Mesenchymal stem cell (in vitro differentiated cells and primary cell): ENCODE measurements around the gene FBXO31.

Source experiments
- DNase-seq: peaks from one replicate; pipeline ENCODE4 v3.0.0-alpha.2; 2013
- H2AFZ ChIP-seq: one replicate; pipeline ENCODE4 v1.6.1; 2013; ENCODE audit warnings: low read depth, mild to moderate bottlenecking, control low read depth, inconsistent platforms, low read length, moderate library complexity
- H2AK5ac ChIP-seq: 2 replicates; pipeline ENCODE4 v1.6.1; 2013; ENCODE audit warnings: low read length, moderate library complexity, mild to moderate bottlenecking, inconsistent platforms; ENCODE audit not compliant: severe bottlenecking
- H2BK120ac ChIP-seq: one replicate; pipeline ENCODE4 v1.6.1; 2013; ENCODE audit warnings: low read depth, mild to moderate bottlenecking, inconsistent platforms, low read length, moderate library complexity
- H2BK12ac ChIP-seq, 2 experiments: one replicate each; pipeline ENCODE4 v1.6.1; 2013; ENCODE audit warnings: inconsistent platforms in 2 of 2, low read length in 2 of 2, mild to moderate bottlenecking in 2 of 2, moderate library complexity in 2 of 2, control low read depth in 1 of 2
- H2BK15ac ChIP-seq: one replicate; pipeline ENCODE4 v1.6.1; 2013; ENCODE audit warnings: mild to moderate bottlenecking, low read depth, inconsistent platforms; ENCODE audit not compliant: poor library complexity, severe bottlenecking
- H2BK5ac ChIP-seq: 2 replicates; pipeline ENCODE4 v1.6.1; 2013; ENCODE audit warnings: low read depth, mild to moderate bottlenecking, low read length, control low read depth, inconsistent platforms; ENCODE audit not compliant: poor library complexity, severe bottlenecking
- H3K14ac ChIP-seq, 2 experiments: one replicate each; pipeline ENCODE4 v1.6.1; 2013; ENCODE audit warnings: inconsistent platforms in 2 of 2, low read length in 2 of 2, control low read depth in 1 of 2, mild to moderate bottlenecking in 1 of 2, moderate library complexity in 1 of 2
- H3K18ac ChIP-seq, 2 experiments: one replicate each; pipeline ENCODE4 v1.6.1; 2013; ENCODE audit warnings: inconsistent platforms in 2 of 2, low read length in 2 of 2, control low read depth in 1 of 2, low read depth in 1 of 2, mild to moderate bottlenecking in 1 of 2
- H3K23ac ChIP-seq, 2 experiments: one replicate each; pipeline ENCODE4 v1.6.1; 2013; ENCODE audit warnings: inconsistent platforms in 2 of 2, low read length in 2 of 2, mild to moderate bottlenecking in 2 of 2, moderate library complexity in 2 of 2, control low read depth in 1 of 2
- H3K27ac ChIP-seq: 2 replicates; pipeline ENCODE4 v1.5.1; 2013; ENCODE audit warnings: mild to moderate bottlenecking, moderate library complexity, low read length, control low read depth, inconsistent platforms; ENCODE audit not compliant: poor library complexity, severe bottlenecking
- H3K27me3 ChIP-seq, 2 experiments: 2 replicates each; pipeline versions ENCODE4 v1.6.1 to v1.7.0; 2013; ENCODE audit warnings: low read length in 2 of 2, mild to moderate bottlenecking in 2 of 2, moderate library complexity in 2 of 2, control low read depth in 1 of 2, inconsistent platforms in 1 of 2; ENCODE audit not compliant: control insufficient read depth in 1 of 2, insufficient read depth in 1 of 2
- H3K36me3 ChIP-seq, 2 experiments: 2 replicates each; pipeline versions ENCODE4 v1.6.1 to v1.7.0; 2013; ENCODE audit warnings: low read length in 2 of 2, control low read depth in 1 of 2, inconsistent platforms in 1 of 2, low read depth in 1 of 2, mild to moderate bottlenecking in 1 of 2; ENCODE audit not compliant: insufficient read depth in 2 of 2, control insufficient read depth in 1 of 2
- H3K4ac ChIP-seq, 2 experiments: one replicate each; pipeline ENCODE4 v1.6.1; 2013; ENCODE audit warnings: inconsistent platforms in 2 of 2, low read length in 2 of 2, mild to moderate bottlenecking in 2 of 2, moderate library complexity in 2 of 2, control low read depth in 1 of 2, low read depth in 1 of 2
- H3K4me1 ChIP-seq: 2 replicates; pipeline ENCODE4 v1.6.1; 2013; ENCODE audit warnings: low read depth, low read length, control low read depth; ENCODE audit not compliant: control insufficient read depth, insufficient read depth
- H3K4me2 ChIP-seq: 2 replicates; pipeline ENCODE4 v1.6.1; 2013; ENCODE audit warnings: low read length, mild to moderate bottlenecking, inconsistent platforms; ENCODE audit not compliant: poor library complexity, severe bottlenecking
- H3K4me3 ChIP-seq, 2 experiments: 2 replicates each; pipeline versions ENCODE4 v1.5.1 to v1.7.0; 2013; ENCODE audit warnings: low read length in 2 of 2, mild to moderate bottlenecking in 2 of 2, control low read depth in 1 of 2, low read depth in 1 of 2; ENCODE audit not compliant: insufficient read depth in 1 of 2
- H3K79me1 ChIP-seq: replicated peaks from 2 replicates; pipeline ENCODE4 v1.6.1; 2013; ENCODE audit warnings: mild to moderate bottlenecking, control low read depth, low read length, inconsistent platforms; ENCODE audit not compliant: poor library complexity, severe bottlenecking
- H3K9ac ChIP-seq: 2 replicates; pipeline ENCODE4 v1.7.0; 2013; ENCODE audit warnings: mild to moderate bottlenecking, low read length, moderate library complexity
- H3K9me3 ChIP-seq: 2 replicates; pipeline ENCODE4 v1.7.0; 2013; ENCODE audit warnings: mild to moderate bottlenecking, low read length; ENCODE audit not compliant: control insufficient read depth
- H4K8ac ChIP-seq: one replicate; pipeline ENCODE4 v1.6.1; 2013; ENCODE audit warnings: inconsistent platforms, mild to moderate bottlenecking, low read length, moderate library complexity
- H4K91ac ChIP-seq: one replicate; pipeline ENCODE4 v1.6.1; 2013; ENCODE audit warnings: mild to moderate bottlenecking, low read length, inconsistent platforms
- WGBS: methylation state at CpG from one replicate; pipeline ENCODE4 v1.1.7; 2013; ENCODE audit warnings: mixed read lengths; 5-methylcytosine and 5-hydroxymethylcytosine counted together

FBXO31 gene

GRCh38 chr16:87324411-87325275 is 58.9 kb downstream of the FBXO31 start:
- Histone ChIP-seq H3K23ac (peak overlapping the region in 1 of 2 experiments; percentile 23), H3K9ac (peak overlapping the region; percentile 32), H2BK5ac (no peak overlapping the region), H3K36me3 (peaks cover 55 to 64% of the 10 kb centered on the region in 2 experiments), H2BK120ac (no peak overlapping the region), H3K27ac (no peak overlapping the region), H3K4ac (peak overlapping the region in 1 of 2 experiments; percentile 62), H3K27me3 (no peaks in the 10 kb centered on the region), H4K91ac (peak overlapping the region; percentile 8), H2BK15ac (no peak overlapping the region), H3K79me1 (peaks cover 39% of the 10 kb centered on the region), H3K18ac (no peak overlapping the region), H3K9me3 (no peaks in the 10 kb centered on the region), H4K8ac (peak overlapping the region; percentile 55), H2AFZ (no peak overlapping the region), H3K4me3 (no peak overlapping the region), H3K4me2 (no peak overlapping the region), H3K14ac (peak overlapping the region in 1 of 2 experiments; percentile 12), H3K4me1 (peaks cover 18% of the 10 kb centered on the region), H2AK5ac (no peak overlapping the region), H2BK12ac (peak overlapping the region in 1 of 2 experiments; percentile 51)
- peak; percentile 34 for DNase-seq
- WGBS = 65% methylated on average over 28 of the region's 28 CpGs

GRCh38 chr16:87323727-87324410 is 59.7 kb downstream of the FBXO31 start:
- no peak overlapping the region for H2AFZ ChIP-seq
- H3K18ac ChIP-seq = no peak overlapping the region
- H4K91ac ChIP-seq = peak overlapping the region; percentile 8
- no peak overlapping the region for H3K27ac ChIP-seq
- no peak overlapping the region for H2BK120ac ChIP-seq
- no peak overlapping the region for H3K9ac ChIP-seq
- H3K27me3 ChIP-seq = no peaks in the 10 kb centered on the region
- DNase-seq = no peak
- H4K8ac ChIP-seq = no peak overlapping the region
- peaks cover 42% of the 10 kb centered on the region for H3K79me1 ChIP-seq
- 95% methylated on average over 21 of the region's 21 CpGs for WGBS
- H2BK15ac ChIP-seq = no peak overlapping the region
- H3K4me3 ChIP-seq = no peak overlapping the region
- peaks cover 18% of the 10 kb centered on the region for H3K4me1 ChIP-seq
- H3K9me3 ChIP-seq = no peaks in the 10 kb centered on the region
- H3K4me2 ChIP-seq = no peak overlapping the region
- no peak overlapping the region for H3K14ac ChIP-seq
- H3K23ac ChIP-seq = no peak overlapping the region
- peaks cover 49 to 56% of the 10 kb centered on the region in 2 experiments for H3K36me3 ChIP-seq
- H2BK5ac ChIP-seq = no peak overlapping the region
- H2BK12ac ChIP-seq = no peak overlapping the region
- H2AK5ac ChIP-seq = no peak overlapping the region
- H3K4ac ChIP-seq = peak overlapping the region in 1 of 2 experiments; percentile 62

DNA sequence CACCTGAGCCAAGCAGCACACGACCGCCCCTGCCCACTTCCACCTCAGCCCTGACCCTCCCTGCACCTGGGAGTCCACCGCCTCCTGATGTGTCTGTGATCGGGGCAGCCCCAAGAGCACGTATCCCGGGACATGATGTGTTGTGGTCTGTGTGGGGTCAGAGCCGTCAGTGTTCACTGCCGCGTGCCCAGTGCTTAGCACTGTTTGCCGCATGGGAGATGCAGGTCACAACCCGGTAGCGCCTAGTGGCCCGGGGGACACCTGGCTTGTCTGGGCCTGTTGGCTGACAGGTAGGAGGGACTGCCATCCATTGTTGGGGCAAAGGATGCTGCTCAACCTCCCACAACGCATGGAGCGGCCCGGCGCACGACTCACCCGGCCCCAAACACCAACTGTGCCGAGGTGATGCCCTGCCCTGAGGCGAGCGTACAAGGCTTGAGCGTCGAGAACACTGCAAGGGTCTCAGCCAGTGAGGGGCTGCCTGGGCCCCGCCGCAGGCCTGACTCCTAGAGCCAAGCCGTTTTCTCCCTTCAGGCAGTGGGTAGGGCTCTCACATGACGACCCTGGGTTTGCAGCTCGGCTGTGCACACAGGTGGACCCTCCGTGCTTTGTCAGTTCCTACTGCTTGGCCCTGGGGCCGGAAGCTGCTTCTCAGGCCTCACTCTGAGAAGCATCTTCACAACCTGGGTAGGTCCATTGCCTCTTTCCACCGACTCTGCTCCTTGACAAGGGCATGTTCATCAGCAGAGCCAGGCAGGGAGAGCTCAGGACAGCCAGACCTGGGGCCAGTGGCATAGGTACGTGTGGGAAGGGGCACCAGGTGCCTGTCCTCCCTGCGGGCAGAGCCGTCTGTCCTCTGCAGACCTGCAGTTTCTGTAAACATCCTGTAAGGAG is 60.5 kb downstream of the FBXO31 start:
- H3K27ac ChIP-seq = no peak overlapping the region
- no peak overlapping the region for H2BK15ac ChIP-seq
- H4K91ac ChIP-seq = no peak overlapping the region
- H3K9ac ChIP-seq = no peak overlapping the region
- H3K4me2 ChIP-seq = no peak overlapping the region
- peaks cover 39% of the 10 kb centered on the region for H3K79me1 ChIP-seq
- peaks cover 22% of the 10 kb centered on the region for H3K4me1 ChIP-seq
- no peak overlapping the region for H3K14ac ChIP-seq
- H3K4ac ChIP-seq = no peak overlapping the region
- no peak overlapping the region for H3K18ac ChIP-seq
- H2AK5ac ChIP-seq = no peak overlapping the region
- no peak overlapping the region for H2BK5ac ChIP-seq
- peaks cover 42 to 48% of the 10 kb centered on the region in 2 experiments for H3K36me3 ChIP-seq
- no peak overlapping the region for H3K4me3 ChIP-seq
- H2BK12ac ChIP-seq = no peak overlapping the region
- WGBS = 95% methylated on average over 33 of the region's 35 CpGs
- no peak overlapping the region for H4K8ac ChIP-seq
- DNase-seq = no peak
- no peak overlapping the region for H3K23ac ChIP-seq
- no peak overlapping the region for H2BK120ac ChIP-seq
- no peak overlapping the region for H2AFZ ChIP-seq
- no peaks in the 10 kb centered on the region for H3K9me3 ChIP-seq
- H3K27me3 ChIP-seq = no peaks in the 10 kb centered on the region
